ENCODE measurements around the gene VWA8.

GRCh38 chr13:41622432-41623429 is 338.2 kb downstream of the VWA8 start:
- TF ChIP-seq ZHX1 (CRISPR knock-in tag; IDR thresholded peaks at IDR 0.05; ENCODE audit: low read depth) (no peak), SRF (IDR thresholded peaks at IDR 0.05; ENCODE audit: low read depth, low read length) (no peak), AGO1 (IDR thresholded peaks at IDR 0.05; ENCODE audit: low read depth, low read length, poor library complexity, severe bottlenecking) (no peak), ZNF775 (CRISPR knock-in tag; IDR thresholded peaks at IDR 0.05; ENCODE audit: borderline replicate concordance) (no peak), ZUFSP (CRISPR knock-in tag; IDR thresholded peaks at IDR 0.05; ENCODE audit: borderline replicate concordance) (no peak), POLR2AphosphoS5 (IDR thresholded peaks at IDR 0.05; ENCODE audit: low read depth, low read length) (no peak), ZNF605 (CRISPR knock-in tag; IDR thresholded peaks at IDR 0.05) (no peak), ZNF281 (CRISPR knock-in tag; IDR thresholded peaks at IDR 0.05; ENCODE audit: borderline replicate concordance) (no peak), ZBTB43 (CRISPR knock-in tag; conservative IDR thresholded peaks at IDR 0.05) (no peak), SOX6 (IDR thresholded peaks at IDR 0.05) (no peak), SOX6 (CRISPR knock-in tag; IDR thresholded peaks at IDR 0.05) (no peak)
